GM10266 (cell line): ENCODE data around the gene CLDN19.

Source experiments
- DNase-seq: peaks from one replicate; pipeline ENCODE4 v3.0.0; 2012; ENCODE audit errors: extremely low spot score
- TF ChIP-seq, protein P1 (sequence below): IDR thresholded peaks from 2 replicates; pipeline ENCODE4 v1.5.1; 2012; ENCODE audit warnings: mild to moderate bottlenecking, low read depth; ENCODE audit not compliant: control insufficient read depth, insufficient read depth; ENCODE audit errors: missing control alignments

The CLDN19 gene

DNA sequence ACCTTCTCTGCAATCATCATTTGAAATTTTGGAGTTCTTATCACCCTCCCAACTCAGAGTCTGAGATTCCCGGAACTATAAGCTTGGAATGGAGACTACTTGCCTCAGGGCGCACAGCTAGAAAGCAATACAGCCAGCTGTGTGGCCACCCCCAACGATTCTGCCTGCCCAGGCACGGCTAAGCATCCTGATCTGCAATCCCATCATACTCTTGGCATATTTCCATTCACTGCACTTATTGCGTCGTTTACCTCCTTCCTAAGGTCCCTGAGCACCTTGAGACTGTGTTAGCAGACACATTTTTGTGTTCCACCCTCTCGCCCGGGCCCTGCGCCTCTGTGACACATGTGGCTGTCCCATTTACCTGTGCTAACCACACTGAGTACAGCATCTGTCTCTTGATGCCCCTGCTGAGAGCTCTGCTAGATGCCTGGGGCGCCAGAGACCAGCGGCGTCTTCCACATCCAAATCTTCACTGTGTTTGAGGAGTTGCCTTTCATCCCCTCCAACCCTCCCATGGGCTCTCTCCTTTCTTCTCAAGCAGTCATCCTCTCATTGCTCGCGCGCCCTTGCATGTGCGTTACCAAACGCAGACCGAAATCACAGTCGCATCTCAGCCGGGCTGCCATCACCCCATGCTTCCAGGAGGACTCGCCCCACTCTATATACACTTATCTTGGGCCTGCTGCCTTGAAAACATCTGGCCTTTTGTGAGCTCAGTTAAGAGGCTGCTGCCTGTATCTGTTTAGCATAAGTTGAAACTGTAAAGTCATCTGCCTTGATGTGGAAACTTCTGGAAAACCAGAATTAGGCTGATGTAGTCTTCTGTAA is 3.5 kb upstream of the CLDN19 start:
- TF ChIP-seq, protein P1, sequence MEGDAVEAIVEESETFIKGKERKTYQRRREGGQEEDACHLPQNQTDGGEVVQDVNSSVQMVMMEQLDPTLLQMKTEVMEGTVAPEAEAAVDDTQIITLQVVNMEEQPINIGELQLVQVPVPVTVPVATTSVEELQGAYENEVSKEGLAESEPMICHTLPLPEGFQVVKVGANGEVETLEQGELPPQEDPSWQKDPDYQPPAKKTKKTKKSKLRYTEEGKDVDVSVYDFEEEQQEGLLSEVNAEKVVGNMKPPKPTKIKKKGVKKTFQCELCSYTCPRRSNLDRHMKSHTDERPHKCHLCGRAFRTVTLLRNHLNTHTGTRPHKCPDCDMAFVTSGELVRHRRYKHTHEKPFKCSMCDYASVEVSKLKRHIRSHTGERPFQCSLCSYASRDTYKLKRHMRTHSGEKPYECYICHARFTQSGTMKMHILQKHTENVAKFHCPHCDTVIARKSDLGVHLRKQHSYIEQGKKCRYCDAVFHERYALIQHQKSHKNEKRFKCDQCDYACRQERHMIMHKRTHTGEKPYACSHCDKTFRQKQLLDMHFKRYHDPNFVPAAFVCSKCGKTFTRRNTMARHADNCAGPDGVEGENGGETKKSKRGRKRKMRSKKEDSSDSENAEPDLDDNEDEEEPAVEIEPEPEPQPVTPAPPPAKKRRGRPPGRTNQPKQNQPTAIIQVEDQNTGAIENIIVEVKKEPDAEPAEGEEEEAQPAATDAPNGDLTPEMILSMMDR, result no peak
- DNase-seq, result no peak

DNA sequence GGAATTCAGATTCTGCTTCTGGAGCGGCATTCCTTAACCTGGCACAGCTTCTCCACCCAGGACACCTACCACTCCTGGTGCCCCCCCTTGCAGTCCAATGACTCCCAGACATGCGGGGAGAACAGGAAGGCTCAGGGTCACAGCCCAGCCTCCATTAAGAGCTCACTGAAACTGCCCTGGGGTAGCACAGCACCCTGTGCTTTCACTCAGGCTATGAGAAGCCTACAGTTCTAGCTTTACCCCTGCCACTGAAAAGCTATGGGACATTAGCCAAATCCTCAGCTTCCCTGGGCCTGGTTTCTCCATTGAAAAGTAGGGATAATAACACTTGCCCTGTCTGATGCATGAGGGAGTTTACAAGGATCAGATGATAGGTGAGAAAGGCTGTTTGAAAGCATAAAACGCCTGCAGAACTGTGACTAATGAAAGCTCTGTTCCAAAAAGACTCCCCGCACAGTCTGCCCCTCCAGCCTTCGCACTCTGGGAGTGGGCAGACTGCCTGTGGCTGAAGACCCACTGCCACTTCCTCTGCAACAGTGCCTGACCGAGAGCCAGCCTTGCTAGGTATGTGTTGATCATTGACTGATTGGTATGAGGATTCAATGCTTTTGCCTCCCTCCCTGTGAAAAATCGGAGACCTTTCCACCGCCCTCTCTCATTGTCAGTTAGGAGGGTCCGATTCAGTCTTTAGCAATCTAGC is 2.7 kb upstream of the CLDN19 start:
- no peak for DNase-seq
- TF ChIP-seq, protein P1, result no peak

DNA sequence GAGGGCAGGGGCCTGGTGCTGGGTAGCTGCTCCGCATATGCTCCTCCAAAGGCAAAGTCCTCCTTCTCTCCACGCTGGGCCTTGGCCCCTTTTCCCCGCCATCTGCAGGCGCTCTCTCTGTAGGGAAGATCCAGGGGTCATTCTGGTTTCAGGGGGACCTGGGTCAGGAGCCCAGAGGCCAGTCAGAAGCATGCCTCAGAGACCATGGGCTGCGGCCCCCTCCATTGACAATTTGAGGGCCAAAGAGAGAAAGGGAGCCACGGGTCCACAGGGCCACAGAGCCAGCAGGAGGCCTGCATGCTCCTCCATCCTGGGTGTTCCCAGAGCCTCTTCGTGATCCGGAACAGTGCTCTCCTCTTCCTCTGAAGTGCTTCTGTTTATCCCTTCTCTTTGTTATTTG is 2.1 kb upstream of the CLDN19 start:
- DNase-seq, result no peak
- TF ChIP-seq, protein P1, result no peak

DNA sequence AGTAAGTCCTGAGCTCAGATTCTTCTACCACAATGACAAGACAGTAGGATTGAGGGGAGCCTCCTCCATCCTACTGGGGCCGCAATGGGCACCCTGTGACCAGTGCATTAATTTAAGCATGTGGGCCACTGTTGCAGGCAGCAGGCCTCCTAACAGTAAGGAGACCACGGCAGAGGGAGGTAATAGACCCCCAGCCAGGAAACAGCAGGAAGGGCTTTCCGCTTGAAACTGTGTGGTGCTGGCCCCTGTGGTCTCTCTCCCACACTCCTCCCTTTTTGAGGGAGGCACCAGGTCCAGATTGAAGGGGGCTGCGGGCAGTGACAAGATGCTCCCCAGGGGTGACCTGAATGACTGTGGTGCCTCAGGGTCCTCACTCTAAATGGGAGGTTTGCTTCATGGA is 1.7 kb upstream of the CLDN19 start:
- DNase-seq, result no peak
- TF ChIP-seq, protein P1, result no peak

DNA sequence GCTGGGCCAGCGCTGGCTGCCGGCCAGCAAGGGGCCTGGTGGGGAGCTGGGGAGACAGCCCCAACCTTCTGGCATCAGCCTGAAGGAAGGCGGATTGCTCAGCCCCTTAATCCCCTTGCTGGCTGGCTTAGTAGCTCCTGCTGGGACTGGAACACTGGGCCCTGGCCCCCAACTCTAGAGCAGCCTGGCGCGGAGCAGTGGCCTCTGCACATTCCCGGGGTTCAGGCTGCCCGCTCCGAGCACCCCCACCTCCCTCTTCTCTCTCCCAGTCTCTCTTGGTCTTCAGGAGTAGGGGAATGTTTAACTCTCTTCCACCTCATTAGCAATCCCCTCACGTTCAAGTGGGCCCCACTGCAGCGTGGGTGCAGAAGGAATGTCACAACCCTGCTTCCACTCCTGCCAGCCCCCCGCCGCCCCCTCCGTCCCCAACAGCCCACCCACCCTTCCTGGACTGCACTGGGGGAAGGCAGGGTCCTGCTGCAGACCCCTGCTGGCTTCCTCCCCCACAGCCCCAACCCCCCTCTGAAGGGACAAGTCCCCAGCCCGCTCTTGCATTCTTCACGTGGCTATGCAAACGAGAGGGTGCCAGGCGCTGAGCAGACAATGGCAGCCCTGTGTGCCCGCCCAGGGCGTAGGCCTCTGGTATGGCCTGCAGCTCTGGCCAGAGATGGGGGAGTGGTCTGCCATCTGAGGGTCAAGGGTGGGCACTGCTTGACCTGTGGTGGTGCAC is 980 bp upstream of the CLDN19 start:
- TF ChIP-seq, protein P1, result no peak
- DNase-seq, result no peak

DNA sequence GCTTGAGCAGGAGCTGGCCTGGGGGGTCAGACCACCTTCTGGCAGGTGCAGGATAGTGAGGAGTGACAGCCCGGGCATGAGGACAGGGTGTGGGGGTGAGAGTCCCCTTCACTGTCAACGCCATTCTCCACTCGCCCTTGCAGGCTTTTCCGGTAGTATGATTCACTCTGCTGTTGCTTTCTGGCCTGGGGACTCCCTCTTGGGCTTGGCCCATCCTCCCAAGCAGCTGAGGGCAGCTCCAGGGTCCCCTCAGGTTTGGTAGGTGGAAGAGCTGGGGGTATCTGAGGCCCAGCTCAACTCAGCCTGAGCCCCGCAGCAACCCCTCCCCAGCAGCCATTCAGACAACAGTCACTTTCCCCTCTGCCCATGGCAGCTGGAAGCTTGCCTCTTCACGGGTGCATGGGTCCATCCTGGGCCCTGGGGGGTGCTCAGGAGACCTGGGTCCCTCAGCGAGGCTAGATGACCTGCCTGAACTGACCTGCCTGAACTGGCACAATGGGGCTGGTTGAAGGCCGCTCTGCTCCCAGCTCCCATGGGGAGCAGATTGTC is 1.3 kb downstream of the CLDN19 start:
- no peak for DNase-seq
- TF ChIP-seq, protein P1, result no peak
